AG04449 (cell line): ENCODE data around the gene IGSF5.

ENCODE experiments used
- CTCF ChIA-PET: fragments of 350-600 bp; formaldehyde crosslinking; extraction: SDS; loops from one replicate; lab custom pipeline; 2021; ENCODE audit warnings: antibody characterized with exemption; lab: Yijun Ruan, JAX
- POLR2A ChIA-PET: fragments of 400-600, 350-600 bp; formaldehyde crosslinking; extraction: SDS; loops from one replicate; lab custom pipeline; 2020; ENCODE audit warnings: antibody characterized with exemption, inconsistent platforms; lab: Yijun Ruan, JAX
- DNase-seq: peaks from one replicate; pipeline ENCODE4 v3.0.0-alpha.2; 2010; ENCODE audit warnings: low read depth, low spot score
- H3K4me3 ChIP-seq: 2 replicates; pipeline ENCODE4 v1.5.1; 2011; ENCODE audit warnings: low read depth, mild to moderate bottlenecking, control low read depth, low read length
- TF ChIP-seq, protein P1 (sequence below): IDR thresholded peaks from one replicate; pipeline ENCODE4 v1.5.1; 2011; ENCODE audit warnings: mild to moderate bottlenecking, moderate library complexity, low read length, control low read depth, inconsistent platforms; ENCODE audit not compliant: insufficient read depth; ENCODE audit errors: missing control alignments

IGSF5 gene

DNA sequence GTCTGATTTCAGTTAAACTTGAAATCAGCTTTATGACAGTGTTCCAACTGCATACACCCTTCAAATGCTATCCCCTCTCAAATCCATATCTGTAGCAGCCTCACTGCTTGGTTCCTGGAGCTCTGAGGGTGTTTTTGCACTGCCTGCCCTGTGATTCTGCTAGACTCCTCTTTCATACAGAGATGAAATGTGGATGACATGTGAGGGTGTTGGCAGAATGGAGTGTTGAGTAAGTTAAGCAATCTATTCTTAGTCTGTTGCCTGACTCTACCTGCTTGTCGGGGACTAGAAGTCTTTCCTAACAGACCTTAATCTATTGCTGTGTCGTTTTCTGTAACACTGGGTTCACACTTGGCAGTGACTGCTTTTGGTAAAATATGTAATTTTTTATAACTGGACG is 9.8 kb downstream of the IGSF5 start:
- TF ChIP-seq, protein P1, sequence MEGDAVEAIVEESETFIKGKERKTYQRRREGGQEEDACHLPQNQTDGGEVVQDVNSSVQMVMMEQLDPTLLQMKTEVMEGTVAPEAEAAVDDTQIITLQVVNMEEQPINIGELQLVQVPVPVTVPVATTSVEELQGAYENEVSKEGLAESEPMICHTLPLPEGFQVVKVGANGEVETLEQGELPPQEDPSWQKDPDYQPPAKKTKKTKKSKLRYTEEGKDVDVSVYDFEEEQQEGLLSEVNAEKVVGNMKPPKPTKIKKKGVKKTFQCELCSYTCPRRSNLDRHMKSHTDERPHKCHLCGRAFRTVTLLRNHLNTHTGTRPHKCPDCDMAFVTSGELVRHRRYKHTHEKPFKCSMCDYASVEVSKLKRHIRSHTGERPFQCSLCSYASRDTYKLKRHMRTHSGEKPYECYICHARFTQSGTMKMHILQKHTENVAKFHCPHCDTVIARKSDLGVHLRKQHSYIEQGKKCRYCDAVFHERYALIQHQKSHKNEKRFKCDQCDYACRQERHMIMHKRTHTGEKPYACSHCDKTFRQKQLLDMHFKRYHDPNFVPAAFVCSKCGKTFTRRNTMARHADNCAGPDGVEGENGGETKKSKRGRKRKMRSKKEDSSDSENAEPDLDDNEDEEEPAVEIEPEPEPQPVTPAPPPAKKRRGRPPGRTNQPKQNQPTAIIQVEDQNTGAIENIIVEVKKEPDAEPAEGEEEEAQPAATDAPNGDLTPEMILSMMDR: no peak
- ChIA-PET POLR2A (no interaction called here), CTCF (no interaction called here)
- H3K4me3 ChIP-seq: no peak overlapping the region
- no peak for DNase-seq

DNA sequence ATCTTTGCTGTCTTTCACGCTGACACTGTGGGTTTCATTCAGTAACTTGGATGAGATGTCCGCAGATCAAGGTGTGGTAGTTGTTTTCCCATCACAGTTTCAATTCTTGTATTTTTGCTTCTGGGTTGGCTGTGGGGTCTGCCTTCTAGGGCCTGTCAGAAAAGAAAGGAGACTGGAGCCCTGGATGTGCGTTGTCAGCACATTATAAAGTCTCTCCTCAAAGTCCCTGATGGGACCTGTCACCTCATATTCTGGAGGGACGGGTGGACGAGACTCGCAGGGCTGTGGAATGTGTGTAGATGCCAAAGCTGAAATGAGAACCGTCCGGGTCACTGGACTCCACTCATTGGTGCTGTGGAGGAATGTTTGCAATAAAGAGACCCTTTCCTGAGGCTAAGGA is 11.3 kb downstream of the IGSF5 start:
- CTCF ChIA-PET: no interaction called here
- TF ChIP-seq, protein P1: no peak
- DNase-seq: no peak
- H3K4me3 ChIP-seq: no peak overlapping the region
- POLR2A ChIA-PET: no interaction called here

DNA sequence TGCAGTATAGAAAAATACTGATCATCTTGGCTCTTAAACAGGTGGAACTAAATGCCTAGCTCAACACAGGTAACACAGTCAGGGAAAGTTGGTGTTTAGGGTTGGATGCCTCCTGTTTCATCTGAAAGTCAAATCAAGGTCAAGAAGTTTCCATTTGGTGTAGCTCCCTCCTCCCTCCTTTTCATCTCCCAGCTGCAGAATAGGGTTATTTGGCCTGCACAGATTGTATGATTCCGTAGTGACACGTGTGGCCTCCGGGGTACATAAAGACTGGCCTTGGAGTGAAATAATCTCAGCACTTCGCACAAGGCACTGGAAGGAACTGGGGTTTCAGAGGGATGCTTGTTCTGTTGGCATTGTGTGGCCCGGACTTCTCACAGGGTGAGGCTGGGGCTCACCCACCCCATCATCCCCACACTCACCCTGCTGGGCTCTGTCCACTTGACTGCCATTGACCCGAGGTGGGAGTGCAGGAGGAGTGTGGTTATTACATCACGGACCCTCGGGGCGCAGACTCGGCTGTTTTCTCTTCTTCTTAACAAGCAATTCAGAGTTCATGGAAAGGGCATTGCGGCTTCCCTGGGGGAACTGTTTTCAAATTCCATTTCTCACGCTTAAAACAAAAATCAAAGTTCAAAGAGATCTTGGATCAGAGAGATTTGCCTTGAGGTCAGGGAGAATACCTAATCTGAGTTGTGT is 18.4 kb downstream of the IGSF5 start:
- H3K4me3 ChIP-seq: no peak overlapping the region
- ChIA-PET CTCF (no interaction called here), POLR2A (no interaction called here)
- TF ChIP-seq, protein P1: no peak
- DNase-seq: no peak

DNA sequence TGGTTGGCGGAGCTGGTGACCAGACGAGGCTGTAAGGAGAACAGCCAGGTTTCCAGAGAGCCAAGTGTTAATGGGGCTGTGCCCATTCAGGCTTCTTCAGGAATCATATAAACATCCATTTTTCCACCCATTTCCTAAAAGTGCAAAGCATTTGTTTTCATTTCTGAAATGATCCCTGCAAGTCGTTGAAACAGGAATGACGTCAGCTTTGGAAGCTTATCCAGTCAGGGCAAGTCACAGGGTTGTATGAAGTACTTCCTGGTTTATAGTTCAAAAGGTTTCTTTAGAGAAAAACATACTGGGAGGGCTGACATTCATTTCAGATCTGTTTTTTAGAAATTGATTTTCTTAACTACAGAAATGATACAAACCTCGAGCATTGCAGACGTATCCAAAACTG is 29.2 kb downstream of the IGSF5 start:
- DNase-seq: no peak
- TF ChIP-seq, protein P1: no peak
- H3K4me3 ChIP-seq: no peak overlapping the region
- CTCF ChIA-PET: no interaction called here
- POLR2A ChIA-PET: no interaction called here

DNA sequence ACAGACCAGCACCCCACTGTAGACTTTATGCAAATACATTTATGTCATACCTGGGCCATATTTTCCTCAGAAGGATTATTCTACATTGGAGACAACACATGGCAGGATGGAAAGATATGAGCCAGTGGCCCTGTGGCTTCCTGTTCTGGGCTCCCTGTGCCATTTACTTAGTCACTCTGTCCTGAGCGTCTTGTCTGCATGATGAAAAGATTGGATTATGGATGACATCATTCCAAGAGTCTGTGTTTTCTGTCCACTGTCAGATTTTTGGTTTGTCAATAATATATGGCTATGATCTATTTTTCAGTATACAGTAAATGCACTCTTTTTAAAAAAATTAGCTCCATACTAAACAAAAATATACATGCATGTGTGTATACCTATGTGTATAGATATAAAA is 30.8 kb downstream of the IGSF5 start:
- TF ChIP-seq, protein P1: no peak
- ChIA-PET CTCF (no interaction called here), POLR2A (no interaction called here)
- DNase-seq: no peak
- no peak overlapping the region for H3K4me3 ChIP-seq

DNA sequence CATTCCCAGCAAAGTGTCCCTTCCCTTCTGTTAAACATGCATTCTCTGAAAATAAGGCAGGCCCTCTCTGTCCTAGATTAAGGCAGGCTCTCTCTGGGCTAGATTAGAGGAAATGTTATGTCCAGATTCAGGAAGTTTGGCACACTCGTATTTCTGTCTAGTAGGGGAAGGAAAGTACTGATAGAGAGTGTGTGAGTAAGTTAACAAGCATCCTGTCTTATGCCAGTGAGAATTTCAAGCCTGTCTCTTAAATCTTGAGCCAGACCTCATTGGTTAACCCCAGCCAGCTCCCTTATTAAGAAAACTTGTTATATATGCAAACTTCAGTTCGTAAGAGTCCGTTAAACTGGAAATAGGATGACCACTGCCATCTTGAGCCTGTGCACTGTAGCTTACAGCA is 31.6 kb downstream of the IGSF5 start:
- ChIA-PET CTCF (no interaction called here), POLR2A (no interaction called here)
- no peak for DNase-seq
- TF ChIP-seq, protein P1: no peak
- no peak overlapping the region for H3K4me3 ChIP-seq
